ENCODE data around the gene ST13.
A peak's percentile ranks its signal among the peaks of the same experiment; 100 is the strongest.
"Not testable (repeated sequence)": the region's sequence is repeated elsewhere in the genome, so short reads cannot be mapped to it uniquely, and the experiment has no call there.

ST13 gene

GRCh38 chr22:40834619-40835018 is 21.8 kb downstream of the ST13 start:
- DNase-seq: no peak

GRCh38 chr22:40829131-40829530 is 27.3 kb downstream of the ST13 start:
- DNase-seq: no peak

- DNase-seq: no peak
Measured at GRCh38 chr22:40826984-40827741, 29.3 kb downstream of the ST13 start.

- not testable (repeated sequence) for DNase-seq
Measured at GRCh38 chr22:40826292-40826691, 30.1 kb downstream of the ST13 start.

GRCh38 chr22:40823426-40823825 is 33.0 kb downstream of the ST13 start:
- no peak for DNase-seq

GRCh38 chr22:40819599-40820140 is 36.8 kb downstream of the ST13 start:
- DNase-seq: peak; percentile 30

GRCh38 chr22:40818747-40819598 is 37.5 kb downstream of the ST13 start, which contains the start of gene SLC25A17:
TSS of gene SLC25A17 (minus strand) at chr22:40819346. CDS start at chr22:40819248, 98 bp downstream.
- DNase-seq: peak; percentile 47

- DNase-seq: no peak
Measured at GRCh38 chr22:40818192-40818746, 38.2 kb downstream of the ST13 start.

- DNase-seq: no peak
Measured at GRCh38 chr22:40817737-40818136, 38.7 kb downstream of the ST13 start.

GRCh38 chr22:40813912-40814315 is 42.5 kb downstream of the ST13 start:
- no peak for DNase-seq

GRCh38 chr22:40808018-40808841 is 48.2 kb downstream of the ST13 start:
- no peak for DNase-seq

GRCh38 chr22:40806711-40807110 is 49.7 kb downstream of the ST13 start:
- DNase-seq: no peak

- no peak for DNase-seq
Measured at GRCh38 chr22:40805699-40806203, 50.7 kb downstream of the ST13 start.

- no peak for DNase-seq
Measured at GRCh38 chr22:40805239-40805638, 51.2 kb downstream of the ST13 start.

GRCh38 chr22:40803321-40803720 is 53.1 kb downstream of the ST13 start:
- no peak for DNase-seq

- no peak for DNase-seq
Measured at GRCh38 chr22:40799008-40799407, 57.4 kb downstream of the ST13 start.

GRCh38 chr22:40797427-40797826 is 59.0 kb downstream of the ST13 start:
- DNase-seq: no peak

- no peak for DNase-seq
Measured at GRCh38 chr22:40792451-40792850, 64.0 kb downstream of the ST13 start.

GRCh38 chr22:40791241-40791640 is 65.2 kb downstream of the ST13 start:
- no peak for DNase-seq

- no peak for DNase-seq
Measured at GRCh38 chr22:40789131-40789530, 67.3 kb downstream of the ST13 start.

- DNase-seq: no peak
Measured at GRCh38 chr22:40782521-40782920, 73.9 kb downstream of the ST13 start.

- DNase-seq: not testable (repeated sequence)
Measured at GRCh38 chr22:40781749-40782148, 74.7 kb downstream of the ST13 start.
